DMS 273 (cell line): ENCODE measurements around the gene EEF1E1.

Experiments
- DNase-seq: peaks from one replicate; lab custom pipeline; 2025; ENCODE audit not compliant: unreplicated experiment; lab: John Stamatoyannopoulos, UW

EEF1E1 gene

GRCh38 chr6:8088886-8089285 lies 13.5 kb downstream of the EEF1E1 start:
- no peak for DNase-seq

DNA sequence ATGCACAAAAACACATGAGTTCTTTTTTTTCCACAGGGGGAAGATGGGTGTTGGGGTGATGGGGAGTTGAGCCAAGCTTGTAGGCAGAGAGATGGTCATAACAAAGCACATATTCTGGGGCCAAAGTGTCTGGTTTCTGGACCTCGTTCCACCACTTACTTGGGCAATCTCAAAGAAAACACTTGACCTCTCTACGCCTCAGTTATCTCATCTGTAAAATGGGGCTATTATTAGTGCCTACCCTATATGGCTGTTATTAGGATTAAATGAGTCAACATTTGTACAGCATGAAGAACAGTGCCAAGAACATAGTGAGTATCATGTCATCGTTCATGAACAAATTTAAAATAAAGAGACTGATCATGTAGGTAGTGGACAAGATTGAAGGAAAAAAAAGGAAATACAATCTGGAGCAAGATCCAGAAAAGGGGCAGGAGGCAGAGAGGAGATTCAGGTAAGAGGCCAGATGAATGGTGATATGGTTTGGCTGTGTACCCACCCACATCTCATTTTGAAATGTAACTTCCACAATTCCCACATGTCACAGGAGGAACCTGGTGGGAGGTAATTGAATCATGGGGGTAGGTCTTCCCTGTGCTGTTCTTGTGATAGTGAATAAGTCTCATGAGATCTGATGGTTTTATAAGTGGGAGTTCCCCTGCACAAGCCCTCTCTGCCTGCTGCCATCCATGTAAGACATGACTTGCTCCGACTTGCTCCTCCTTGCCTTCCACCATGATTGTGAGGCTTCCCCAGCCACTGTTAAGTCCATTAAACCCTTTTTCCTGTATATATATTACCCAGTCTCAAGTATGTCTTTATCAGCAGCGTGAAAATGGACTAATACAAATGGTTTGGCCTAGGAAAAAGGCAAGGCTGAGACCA lies 14.2 kb downstream of the EEF1E1 start:
- DNase-seq, result no peak

DNA sequence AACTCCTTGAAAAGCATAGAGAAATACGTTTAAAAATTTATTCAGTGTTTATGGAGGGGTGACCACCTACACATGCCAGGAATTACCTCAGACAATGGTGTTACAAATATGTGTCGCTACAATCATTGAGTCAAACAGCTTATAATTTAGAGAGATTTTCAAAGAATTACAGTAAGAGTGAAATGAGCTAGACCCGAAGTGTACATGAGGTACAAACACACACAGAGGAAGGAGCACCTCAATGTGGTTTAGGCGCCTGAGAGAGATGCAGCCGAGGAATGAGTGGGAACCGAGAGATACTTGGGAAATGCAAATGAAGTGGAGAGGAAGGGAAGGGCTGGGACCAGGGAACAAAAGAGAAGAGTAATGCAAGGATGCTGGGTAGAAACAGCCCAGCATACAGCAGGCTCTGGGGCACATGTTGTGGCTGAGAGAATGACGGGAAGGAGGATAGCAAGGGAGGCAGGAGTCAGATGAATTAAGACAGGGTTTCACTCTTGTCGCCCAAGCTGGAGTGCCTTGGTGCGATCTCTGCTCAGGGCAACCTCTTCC lies 15.5 kb downstream of the EEF1E1 start:
- DNase-seq, result no peak

DNA sequence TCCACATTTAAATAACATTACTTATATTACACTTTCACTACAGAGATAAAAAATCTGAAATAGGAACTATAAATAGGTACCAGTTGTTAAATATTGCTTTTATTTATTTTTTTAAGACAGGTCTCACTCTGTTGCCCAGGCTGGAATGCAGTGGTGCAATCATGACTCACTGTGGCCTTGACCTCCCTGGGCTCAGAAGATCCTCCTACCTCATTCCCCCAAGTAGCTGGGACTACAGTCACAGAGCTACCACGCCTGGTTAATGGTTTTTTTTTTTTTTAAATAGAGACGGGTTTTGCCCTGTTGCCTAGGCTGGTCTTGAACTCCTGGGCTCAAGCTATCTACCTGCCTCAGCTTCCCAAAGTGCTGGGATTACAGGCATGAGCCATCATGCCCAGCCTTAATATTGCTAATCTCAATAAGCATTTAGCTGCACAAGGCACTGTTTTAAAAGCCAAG lies 17.3 kb downstream of the EEF1E1 start:
- DNase-seq, result no peak

GRCh38 chr6:8084586-8084985 lies 17.8 kb downstream of the EEF1E1 start:
- DNase-seq, result no peak

- DNase-seq, result no peak
Observed at GRCh38 chr6:8082954-8083858, 19.1 kb downstream of the EEF1E1 start.

- DNase-seq, result no peak
Observed at GRCh38 chr6:8082572-8082953, 19.8 kb downstream of the EEF1E1 start.

DNA sequence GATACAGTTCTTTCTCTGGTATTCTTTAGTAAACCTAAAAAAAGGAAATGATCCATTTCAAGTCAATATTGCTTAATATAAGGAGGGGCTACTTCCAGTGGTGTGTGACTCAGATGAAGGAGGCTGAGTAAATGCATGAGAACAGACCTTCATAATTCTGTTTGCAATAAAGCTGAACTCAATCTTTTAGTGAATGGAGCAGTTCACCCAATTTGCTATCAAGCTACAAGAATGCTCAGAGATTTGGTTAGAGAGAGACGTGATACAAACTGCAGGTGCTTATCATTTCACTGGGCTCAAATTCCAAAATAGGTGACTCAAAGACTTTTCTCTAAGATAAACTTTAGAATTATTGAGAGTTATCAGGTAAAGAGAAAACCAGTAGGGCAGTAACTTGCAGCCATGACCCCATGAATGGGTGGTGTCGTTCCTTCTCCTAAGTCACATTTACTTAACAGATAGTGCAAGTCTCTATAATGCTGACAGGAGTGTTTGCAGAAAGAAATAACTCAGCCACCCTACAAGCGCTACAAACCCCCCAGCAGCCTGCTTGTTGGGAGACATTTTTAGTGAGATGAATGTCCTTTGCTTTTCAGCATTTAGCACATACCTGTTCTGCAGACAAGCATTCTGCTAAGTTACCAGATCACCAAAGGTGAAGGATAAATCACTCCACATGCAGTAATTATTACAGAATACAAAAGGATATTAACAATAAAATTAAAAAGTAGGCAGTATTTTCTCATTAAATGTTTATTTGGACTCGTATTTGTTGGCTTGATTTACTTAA lies 21.8 kb downstream of the EEF1E1 start:
- DNase-seq, result no peak

GRCh38 chr6:8079126-8079525 lies 23.2 kb downstream of the EEF1E1 start:
- DNase-seq, result no peak

DNA sequence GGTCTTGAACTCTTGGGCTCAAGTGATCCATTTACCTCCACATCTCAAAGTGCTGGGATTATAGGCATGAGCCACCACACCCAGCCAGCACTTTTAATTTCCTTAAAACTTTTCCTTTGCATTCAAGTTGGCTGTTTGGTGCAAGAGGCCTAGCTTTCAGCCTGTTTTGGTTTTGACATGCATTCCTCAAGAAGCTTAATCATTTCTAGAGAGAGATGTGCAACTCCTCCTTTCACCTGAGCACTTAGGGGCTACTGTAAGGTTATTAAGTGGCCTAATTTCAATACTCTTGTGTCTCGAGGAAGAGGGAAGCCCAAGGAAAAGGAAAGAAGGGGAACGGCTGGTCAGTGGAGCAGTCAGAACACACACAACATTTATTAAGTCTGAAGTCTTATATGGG lies 24.4 kb downstream of the EEF1E1 start:
- no peak for DNase-seq

- no peak for DNase-seq
Observed at GRCh38 chr6:8075704-8076103, 26.6 kb downstream of the EEF1E1 start.

- DNase-seq, result no peak
Observed at GRCh38 chr6:8075185-8075584, 27.2 kb downstream of the EEF1E1 start.

GRCh38 chr6:8074213-8074612 lies 28.1 kb downstream of the EEF1E1 start:
- no peak for DNase-seq

DNA sequence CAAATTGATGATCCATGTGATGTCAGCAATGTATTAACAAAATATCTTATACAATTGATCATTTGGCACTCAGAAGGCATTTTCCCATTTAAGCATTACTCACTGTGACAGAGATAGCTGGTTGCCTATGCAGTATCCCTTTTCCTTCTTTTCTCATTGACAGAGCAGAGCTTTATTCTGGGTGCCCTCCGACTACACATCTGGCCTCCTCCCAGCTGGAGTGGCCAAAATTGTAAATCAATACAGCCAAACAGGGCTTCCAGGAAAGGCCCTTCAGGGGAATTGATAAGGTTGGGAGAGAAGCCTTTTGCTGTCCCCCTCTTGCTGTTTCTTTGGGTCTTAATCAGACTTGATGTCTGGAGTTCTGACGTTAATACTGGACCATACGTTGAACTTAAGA lies 28.6 kb downstream of the EEF1E1 start:
- no peak for DNase-seq

GRCh38 chr6:8070718-8071117 lies 31.6 kb downstream of the EEF1E1 start:
- DNase-seq, result no peak

DNA sequence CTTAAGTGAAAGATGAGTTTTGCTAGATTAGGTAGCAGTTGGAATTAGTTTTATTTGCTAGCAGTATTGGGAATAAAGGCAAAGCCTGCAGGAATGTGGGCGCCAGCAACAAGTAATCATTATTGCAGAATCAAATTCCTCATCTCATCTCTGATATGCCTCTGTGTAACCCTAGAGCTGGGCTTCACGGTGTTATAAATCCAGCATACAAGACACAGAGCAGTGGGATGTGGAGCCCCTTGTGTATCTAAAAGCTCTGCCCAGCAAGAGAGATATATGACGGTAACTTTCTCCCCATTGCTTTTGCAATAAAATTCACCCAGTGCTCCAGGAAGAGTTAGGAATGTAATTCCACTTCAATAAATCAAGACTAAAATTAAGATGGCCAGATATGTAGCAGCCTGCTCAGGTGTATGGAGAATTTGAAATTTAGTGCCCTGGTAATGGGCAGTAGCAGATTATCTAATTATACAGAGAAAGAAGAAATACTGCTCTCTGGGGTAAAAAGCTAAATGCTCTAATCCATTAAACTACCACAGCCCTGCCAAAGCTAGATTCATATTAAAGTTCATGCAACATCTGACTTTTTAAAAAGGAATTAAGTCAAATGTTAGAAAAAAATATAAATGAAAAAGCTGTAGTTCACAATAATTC lies 32.6 kb downstream of the EEF1E1 start:
- no peak for DNase-seq

GRCh38 chr6:8069151-8069550 lies 33.2 kb downstream of the EEF1E1 start:
- no peak for DNase-seq

DNA sequence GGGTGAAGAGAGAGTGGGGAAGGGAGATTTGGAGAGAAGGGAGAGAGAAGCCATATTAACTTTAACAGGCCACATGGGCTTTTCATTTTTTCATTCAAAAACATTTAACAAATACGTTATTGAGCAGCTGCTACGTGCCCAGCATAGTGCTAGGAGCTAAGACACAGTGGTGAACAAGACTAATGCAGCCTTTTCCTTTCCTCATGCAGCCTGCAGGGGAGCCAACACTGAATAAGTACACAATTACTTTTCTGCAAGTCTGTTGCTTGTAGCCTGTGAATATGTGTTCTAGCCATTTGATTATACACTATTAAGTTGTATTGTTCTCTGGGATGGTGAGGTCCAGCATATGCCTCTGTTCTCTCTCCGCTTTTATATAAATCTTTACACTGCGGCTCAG lies 36.2 kb downstream of the EEF1E1 start:
- DNase-seq, result no peak

GRCh38 chr6:8065519-8065911 lies 36.8 kb downstream of the EEF1E1 start:
- no peak for DNase-seq
